ENCODE results near the gene S100B.
"Not testable (repeated sequence)": the region's sequence is repeated elsewhere in the genome, so short reads cannot be mapped to it uniquely, and the experiment has no call there.

Gene S100B

DNA sequence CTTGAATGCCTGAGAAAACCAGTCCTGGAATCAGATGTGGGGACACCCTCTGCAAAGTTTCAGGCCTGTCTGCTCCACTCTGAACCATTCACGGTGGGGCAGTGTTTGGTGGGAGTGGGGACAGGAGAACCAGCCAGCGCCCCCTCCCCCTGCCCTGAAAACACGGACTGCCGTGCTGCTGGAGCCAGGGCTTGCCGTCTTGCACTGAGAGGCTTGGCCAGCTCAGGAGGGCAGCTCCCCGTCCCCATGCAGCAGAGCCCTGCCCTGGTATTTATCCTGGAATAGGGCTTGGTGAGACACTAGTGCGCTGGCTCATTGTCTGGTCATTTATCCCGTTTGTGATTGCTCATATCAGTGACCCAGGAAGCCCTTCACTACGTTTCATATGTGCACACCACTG, 3.9 kb downstream of the S100B start:
- no peak for DNase-seq (ENCODE audit: low spot score)

DNA sequence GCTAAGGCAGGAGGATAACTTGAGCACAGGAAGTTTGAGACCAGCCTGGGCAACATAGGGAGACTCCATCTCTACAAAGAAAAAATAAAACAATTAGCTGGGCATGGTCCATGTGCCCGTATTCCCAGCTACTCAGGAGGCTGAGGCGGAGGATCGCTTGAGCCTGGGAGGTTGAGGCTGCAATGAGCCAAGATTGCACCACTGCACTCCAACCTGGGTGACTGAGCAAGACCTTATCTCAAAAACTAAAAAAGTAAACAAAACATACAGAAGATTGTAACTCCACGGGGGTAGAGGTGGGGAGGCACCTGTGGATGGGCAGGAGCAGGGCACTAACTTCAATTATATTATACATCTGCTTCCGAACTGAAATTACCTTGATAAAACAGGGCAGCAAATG, 4.6 kb downstream of the S100B start:
- no peak for DNase-seq (ENCODE audit: low spot score)

DNA sequence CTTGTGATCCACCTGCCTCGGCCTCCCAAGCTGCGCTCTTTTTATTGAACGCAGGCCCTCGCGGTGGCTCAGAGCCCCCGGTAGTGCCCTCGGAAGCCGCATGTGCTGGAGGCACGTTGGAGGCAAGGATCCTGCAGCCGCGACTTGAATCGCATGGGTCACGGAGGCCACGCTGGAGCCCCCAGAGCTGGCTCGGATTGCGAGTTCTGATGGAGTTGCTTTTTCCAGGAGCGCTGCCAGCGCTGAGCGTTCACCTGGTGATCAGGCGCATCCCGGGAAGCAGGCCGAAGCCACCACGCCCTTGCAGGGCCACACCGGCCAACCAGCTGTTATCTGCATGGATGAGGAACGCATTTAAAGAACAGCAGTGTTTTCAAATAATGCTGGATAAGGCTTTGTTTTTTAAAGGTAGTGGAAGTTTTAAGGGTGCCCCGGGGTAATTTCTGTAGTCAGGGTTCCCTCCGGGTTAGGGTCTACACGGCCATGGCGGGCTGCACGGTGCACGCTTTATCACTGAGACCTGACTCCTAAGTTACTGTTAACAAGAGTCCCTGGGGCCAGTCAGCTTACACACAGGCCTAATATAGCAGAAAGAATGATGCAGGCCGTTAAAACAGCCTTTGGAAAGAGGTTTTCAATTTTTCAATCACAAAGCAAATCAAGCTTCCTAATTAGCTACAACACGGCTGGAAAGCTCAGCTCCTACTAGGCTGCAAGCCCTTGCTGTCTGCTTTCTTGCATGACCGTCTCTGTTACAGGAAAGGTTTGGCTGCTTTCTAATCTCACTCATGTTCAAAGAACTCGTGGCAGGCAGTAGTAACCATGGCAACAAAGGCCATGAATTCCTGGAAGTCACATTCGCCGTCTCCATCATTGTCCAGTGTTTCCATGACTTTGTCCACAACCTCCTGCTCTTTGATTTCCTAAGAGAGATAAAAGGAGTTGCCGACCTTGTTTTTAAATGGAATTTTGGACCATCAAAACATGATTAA, 6.0 kb downstream of the S100B start:
- no peak for DNase-seq (ENCODE audit: low spot score)

DNA sequence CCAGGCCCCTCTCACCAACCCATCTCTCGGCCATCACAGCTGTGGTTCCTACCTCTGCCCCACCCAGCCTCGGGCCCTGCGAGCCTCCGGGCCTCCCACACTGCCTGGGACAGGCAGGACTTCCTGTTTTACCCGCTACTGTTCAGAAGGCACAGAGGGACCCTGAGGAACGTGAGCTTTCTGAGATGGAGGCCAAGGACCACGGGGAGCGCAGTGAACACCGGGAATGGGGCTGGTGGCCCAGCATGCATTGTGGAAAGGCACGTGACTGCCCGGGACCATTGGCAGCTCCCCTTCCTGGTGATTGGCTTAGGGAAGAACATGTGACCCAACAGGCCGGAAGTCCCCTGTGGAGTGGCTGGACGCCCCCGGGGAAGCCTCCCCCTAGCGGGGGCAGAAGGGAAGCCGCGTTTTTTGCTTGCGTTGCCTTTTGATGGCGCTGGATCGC, 7.0 kb downstream of the S100B start:
- DNase-seq (ENCODE audit: low spot score): no peak

DNA sequence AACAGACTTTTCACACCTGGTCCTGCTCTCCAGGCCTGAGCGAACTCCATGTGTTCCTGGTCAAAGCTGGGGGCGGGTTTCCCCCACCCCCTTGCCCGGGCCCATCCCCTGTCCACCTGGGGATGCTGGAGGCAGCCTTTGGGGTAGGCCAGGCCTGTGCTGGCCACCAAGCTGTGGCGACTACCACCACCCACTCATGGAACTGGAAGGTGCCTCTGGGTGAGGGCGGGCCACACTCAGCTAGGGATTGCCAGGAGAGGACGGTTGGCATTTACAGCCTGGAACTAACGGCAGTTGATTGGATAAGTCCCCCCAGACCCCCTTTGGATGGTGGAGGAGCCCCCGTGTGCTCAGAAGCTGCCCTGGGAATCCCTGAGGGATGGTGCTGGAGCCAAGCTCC, 7.9 kb downstream of the S100B start:
- DNase-seq (ENCODE audit: low spot score): no peak

DNA sequence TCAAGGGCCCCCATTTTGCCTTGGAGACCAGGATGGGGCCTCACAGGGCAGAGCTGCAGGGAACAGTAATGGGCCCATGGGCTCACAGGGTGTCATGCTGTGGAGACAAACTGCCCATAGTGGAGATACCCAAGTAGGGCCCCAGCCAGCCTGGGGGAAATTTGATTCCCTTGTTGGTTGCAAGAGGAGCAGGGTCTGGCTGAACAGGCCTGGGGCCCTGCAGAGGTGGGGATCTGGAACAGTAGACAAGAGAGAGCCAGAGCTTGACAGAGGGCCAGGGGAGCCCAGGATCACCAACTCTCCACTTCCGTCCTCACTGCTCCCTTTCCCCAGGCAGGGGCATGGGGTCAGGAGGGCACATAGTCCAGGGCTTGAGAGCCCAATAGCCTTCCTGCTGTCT, 8.7 kb downstream of the S100B start:
- DNase-seq (ENCODE audit: low spot score): no peak

DNA sequence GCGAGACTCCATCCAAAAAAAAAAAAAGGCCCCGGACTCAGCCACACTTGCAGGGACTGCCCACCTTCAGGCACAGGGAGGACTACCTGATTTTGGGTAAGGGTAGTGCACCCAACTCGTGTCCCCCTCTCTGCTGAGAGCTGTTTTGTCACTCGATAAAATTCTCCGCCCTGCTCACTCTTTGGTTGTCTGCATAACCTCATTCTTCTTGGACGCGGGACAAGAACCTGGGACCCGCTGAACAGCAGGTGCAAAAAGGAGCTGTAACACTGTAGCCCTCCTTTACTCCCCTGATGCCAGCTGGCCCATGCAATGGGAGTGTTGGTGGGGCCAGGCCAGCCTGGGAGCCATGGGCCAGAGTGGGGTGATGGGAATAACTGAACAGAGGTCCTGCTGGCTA, 10.6 kb downstream of the S100B start:
- no peak for DNase-seq (ENCODE audit: low spot score)

DNA sequence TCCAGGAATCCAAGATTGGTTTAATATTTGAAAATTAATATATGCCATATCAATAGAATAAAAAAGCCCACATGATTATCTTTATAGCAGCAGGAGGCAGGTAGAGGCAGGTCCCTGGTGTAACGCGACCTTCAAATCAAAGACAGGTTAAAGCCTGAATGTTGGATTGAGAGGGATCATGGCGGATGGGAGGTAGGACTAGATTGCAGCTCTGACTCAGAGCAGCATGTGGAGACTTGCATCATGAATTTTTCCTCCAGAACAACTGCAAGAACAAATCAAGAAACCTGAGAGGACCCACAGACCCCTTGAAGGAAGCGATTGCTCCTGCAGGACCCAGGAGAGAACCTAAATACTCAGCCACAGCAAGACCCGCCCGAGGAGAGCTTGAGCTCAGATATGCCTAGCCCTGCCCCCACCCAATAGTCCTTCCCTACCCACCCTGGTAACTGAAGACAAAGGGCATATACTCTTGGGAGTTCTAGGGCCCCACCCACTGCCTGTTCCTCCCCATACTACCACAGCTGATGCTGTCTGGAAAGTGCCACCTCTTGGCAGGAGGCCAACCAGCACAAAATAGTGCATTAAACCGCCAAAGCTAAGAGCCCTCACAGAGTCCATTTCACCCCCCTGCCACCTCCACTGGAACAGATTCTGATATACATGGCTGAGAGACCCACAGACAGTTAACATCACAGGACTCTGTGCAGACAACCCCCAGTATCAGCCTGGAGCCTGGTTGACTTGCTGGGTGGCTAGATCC, 19.5 kb downstream of the S100B start:
- no peak for DNase-seq (ENCODE audit: low spot score)

DNA sequence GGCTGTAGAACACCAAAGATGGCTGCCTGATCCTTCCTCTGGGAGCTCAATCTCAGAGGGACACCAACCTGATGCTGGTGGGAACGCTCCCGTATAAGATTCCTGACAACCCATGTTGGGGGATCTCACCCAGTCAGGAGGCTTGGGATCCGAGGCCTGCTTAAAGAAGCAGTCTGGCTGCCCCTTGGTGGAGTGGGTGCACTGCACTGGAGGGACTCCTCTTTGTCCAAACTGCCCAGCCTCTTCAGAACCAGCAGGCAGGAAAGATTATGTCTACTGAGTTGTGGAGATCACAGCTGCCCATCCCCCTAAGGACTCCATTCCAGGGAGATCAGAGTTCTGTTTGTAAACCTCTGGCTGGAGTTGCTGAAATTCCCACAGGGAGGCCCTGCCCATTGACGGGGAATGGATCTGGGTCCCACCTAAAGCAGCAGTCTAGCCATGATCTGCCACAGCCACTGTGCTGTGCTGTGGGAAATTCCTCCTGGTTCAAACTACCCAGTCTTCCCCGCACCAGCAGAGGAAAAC, 23.0 kb downstream of the S100B start:
- no peak for DNase-seq (ENCODE audit: low spot score)

DNA sequence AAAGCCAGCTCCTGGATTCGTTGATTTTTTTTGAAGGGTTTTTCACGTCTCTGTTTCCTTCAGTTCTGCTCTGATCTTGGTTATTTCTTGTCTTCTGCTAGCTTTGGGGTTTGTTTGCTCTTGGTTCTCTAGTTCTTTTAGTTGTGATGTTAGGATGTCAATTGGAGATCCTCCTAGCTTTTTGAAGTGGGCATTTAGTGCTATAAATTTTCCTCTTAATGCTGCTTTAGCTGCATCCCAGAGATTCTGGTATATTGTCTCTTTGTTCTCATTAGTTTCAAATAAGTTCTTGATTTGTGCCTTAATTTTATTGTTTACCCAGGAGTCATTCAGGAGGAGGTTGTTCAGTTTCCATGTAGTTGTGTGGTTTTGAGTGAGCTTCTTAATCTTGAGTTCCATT, 25.5 kb downstream of the S100B start:
- DNase-seq (ENCODE audit: low spot score): not testable (repeated sequence)

DNA sequence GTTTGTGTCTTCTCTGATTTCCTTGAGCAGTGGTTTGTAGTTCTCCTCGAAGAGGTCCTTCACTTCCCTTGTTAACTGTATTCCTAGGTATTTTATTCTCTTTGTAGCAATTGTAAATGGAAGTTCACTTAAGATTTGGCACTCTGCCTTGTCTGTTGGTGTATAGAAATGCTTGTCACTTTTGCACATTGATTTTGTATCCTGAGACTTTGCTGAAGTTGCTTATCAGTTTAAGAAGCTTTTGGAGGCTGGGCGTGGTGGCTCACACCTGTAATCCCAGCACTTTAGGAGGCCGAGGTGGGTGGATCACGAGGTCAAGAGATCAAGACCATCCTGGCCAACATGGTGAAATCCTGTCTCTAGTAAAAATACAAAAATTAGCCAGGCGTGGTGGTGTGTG, 27.1 kb downstream of the S100B start:
- not testable (repeated sequence) for DNase-seq (ENCODE audit: low spot score)

DNA sequence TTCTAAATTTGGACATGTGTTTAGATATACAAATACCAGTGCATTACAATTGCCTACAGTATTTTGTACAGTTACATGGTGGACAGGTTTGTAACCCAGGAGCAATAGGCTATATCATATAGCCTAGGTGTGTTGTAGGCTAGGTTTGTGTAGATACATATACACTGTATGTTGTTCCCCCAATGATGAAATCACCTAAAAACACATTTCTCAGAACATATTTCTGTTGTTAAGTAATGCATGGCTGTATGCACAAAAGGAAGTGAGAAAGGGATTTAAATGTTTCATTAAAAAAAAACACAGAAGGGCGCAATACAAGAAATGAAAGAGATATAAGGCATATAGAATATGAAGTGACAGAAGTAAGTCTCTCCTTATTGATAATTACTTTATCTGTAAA, 32.0 kb downstream of the S100B start:
- no peak for DNase-seq (ENCODE audit: low spot score)

DNA sequence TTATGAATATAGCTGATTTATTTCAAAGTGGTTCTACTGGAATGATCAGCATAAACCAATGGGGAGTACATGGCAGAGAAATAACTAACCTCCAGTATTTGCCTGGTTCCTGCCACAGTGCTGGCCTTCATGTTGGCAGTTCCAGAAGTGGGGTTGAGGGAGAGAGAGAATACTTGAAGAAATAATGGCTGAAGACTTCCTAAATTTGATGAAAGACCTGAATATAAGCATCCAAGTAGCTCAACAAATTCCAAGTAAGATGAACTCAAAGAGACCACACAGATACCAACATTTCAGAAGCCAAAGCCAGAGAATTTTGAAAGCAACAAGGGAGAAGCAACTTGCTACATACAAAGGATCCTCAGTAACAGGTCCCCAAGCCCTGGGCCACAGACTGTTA, 34.3 kb downstream of the S100B start:
- no peak for DNase-seq (ENCODE audit: low spot score)

DNA sequence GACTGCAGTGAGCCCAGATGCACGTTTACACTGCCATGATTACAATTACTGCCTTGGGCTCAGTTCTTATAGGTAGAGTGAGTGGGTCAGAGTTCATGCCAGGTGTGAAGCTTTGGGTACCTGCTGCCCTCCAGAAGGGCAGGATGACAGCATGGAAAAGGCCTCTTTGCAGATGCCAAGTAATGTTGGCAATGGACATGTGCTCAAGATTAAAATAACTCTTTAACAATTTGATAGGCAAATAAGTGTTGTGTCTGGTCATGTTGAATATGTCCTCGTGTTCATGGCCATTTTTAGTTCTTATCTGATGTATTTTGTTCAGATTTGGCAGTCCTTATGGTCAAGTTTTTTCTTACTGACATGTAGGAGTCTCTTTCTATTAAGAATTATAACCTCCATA, 34.8 kb downstream of the S100B start:
- DNase-seq (ENCODE audit: low spot score): no peak

DNA sequence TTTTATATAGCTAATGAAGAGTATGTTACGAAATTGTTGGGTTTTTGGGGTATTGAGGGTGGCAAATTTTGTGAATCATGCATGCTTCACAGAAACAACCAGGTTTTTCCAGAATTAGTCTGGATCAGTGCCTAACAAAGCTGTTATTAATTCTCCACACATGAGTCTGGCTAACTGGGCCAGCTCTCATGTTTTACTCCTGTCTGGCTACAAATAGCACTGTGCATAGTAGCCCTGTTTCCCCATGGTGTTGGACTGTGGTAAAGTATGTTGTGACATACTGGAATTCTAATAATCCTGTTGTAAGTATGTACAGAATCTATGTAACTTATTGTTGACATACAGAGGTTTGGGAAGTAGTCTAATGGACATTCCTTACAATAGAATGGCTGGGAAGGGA, 35.8 kb downstream of the S100B start:
- DNase-seq (ENCODE audit: low spot score): no peak

DNA sequence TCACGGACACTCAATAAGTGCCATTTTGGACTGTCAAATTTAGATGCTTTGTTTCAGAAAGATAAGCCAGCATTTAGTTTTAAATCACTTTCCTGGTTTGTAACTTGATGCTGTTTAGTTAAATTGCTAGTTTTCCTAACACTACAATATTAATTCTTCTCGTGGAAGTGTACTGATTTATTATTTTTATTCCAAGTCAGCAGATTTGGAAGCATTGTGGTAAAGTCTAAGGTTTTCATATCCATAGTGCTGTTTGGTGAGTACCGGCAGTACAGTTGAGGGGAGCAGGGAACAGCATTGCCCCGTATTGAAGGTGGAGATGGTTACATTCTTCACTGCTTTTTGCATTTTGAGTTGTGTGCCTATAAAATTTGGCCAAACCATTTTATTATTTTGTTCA, 36.3 kb downstream of the S100B start:
- DNase-seq (ENCODE audit: low spot score): no peak

DNA sequence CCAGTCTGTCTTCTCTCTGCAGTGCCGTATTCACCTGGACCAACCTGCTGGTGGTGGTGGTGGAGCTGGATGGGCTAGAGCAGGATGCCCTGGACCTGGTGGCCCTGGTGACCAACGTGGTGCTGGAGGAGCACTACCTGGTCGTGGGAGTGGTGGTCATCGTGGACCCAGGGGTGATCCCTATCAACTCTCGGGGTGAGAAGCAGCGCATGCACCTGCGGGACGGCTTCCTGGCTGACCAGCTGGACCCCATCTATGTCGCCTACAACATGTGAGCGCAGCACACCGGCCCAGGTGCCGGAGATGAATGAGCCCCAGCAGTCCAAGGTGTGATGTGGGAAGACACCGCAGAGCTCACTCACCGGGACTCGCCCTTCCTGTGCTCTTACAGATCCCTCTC, 37.5 kb downstream of the S100B start:
- DNase-seq (ENCODE audit: low spot score): no peak

DNA sequence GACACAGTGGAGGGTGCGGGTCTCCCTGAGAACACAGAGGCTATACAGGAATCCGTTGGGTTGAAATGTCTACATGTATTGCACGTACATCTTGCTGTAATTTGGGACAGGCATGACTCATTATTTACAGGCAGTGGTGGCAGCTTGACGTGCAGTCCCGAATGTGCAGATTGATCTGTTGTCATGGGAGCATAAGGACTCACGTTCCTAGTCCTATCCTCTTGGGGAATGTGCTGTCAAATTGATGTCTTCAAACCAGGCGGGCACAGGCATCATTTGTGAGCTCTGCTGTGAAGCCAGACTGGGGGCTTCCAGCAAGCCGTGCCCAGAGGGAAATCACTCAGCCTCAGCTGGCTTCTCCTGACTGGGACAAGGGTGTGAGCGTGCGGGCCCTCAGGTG, 40.5 kb downstream of the S100B start:
- no peak for DNase-seq (ENCODE audit: low spot score)

DNA sequence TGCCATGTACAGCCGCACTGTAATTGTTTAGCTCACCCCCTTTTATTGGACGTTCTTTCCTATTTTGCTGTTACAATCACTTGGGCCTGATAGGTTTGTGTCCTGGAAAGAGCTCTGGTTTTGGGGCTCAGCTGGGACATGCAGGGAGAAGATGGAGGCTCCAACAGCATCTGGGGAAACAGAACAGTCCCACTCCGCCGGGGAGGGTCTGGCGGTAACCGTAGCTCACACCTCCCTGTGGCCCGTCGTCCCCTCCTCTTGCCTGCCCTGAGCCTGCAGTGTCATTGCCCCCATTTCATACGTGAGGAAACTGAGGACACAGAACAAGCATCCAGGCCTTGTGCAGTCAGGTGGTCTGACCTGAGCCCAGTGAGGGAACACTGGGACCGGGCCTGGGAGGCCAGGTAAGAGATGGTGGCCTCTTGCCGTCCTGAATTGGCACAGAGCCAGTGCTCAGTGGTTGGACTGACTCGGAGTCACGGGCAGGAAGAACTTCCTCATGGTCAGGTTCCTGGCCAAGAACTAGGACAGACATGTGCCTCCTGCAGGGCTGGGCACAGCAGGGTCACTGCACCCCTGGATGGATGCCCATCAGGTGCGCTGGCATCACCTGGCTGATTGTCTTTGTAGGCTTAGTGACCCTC, 41.8 kb downstream of the S100B start:
- DNase-seq (ENCODE audit: low spot score): no peak

DNA sequence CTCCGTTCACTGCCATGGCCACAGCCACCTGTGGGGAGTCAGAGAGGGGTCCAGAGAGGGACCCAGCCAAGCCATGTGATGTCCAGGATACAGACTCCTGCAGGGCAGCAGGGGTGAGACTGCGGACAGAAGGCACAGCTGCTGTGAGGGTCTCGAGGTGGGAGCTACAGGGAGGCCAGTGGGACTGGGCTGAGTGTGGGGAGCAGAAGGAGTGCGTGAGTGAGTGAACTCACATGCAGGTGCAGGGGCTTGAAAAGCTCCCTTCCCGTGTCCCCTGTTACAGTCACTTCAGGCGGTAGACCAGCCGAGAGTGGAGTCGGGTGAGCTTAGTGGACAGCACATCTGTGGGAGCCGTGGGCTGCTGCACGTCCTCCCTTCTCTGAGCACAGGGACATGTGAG, 42.4 kb downstream of the S100B start:
- DNase-seq (ENCODE audit: low spot score): no peak

DNA sequence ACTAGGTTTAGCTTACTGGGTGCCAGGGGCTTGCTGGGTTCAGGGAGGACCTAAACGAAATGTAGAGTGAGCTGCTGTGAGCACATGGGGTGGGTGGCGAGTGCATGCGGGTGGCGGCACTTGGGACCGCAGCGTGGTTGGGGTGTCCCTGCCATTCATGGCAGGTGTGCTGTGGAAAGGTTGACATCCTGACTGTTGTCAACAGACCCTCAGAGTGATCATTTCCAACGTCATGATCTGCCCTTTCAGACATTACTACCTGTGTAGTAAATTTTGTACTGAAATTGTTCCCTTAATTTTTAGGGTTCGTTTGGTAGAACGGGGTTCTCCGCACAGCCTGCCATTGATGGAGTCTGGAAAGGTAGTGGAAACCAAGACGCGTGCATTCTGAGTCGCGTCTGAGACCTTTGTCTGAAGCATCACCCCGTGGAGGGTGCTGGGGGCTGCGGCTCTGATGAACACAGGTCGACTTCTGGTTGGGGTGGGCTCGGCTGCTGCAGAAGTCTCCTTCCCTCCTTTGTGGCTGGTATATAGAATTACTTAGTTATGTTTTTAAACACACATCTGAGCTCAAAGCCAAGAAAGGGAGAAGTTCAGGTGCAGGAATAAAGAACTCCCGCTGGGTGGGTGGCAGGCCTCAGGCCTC, 43.3 kb downstream of the S100B start:
- DNase-seq (ENCODE audit: low spot score): no peak
